Measurements from ENCODE around the gene SWT1. TPM values are rescaled to one million over a fixed set of nuclear protein-coding genes. Genes with fewer than 3 reads are reported as not detected.

The SWT1 gene
- total RNA-seq, 4 donors from 2014 or later, result 1.9 to 6.5 (median 3.5) TPM

- Histone ChIP-seq H3K9me3 (no peaks in the 10 kb centered on the region), H3K4me3 (no peak overlapping the region), H3K36me3 (peaks cover 0 to 24% (median 5%) of the 10 kb centered on the region in 3 donors), H3K27ac (no peak overlapping the region), H3K27me3 (no peaks in the 10 kb centered on the region), H3K4me1 (no peaks in the 10 kb centered on the region)
- intact Hi-C loops (cut with DNase I), result loop anchor here (10.0 kb wide), 1 partner anchor 383 kb away; no protein-coding TSS in a partner anchor
- WGBS, 2 donors, result 75 to 100% methylated on average over 1 of the region's 1 CpG
- TF ChIP-seq CTCF (IDR thresholded peaks at IDR 0.05) (no peak), POLR2A (IDR thresholded peaks at IDR 0.05) (no peak)
- DNase-seq, result no peak
Observed at GRCh38 chr1:185291652-185292051, 134.7 kb downstream of the SWT1 start.

GRCh38 chr1:185292237-185292636 is 135.3 kb downstream of the SWT1 start:
- Histone ChIP-seq H3K9me3 (no peaks in the 10 kb centered on the region), H3K4me3 (no peak overlapping the region), H3K4me1 (no peaks in the 10 kb centered on the region), H3K27ac (no peak overlapping the region), H3K36me3 (peaks cover 0 to 30% (median 8%) of the 10 kb centered on the region in 3 donors), H3K27me3 (no peaks in the 10 kb centered on the region)
- WGBS, 2 donors, result 40 to 59% methylated on average over 5 of the region's 5 CpGs
- no peak for TF ChIP-seq CTCF (IDR thresholded peaks at IDR 0.05)
- TF ChIP-seq POLR2A (IDR thresholded peaks at IDR 0.05), result no peak
- intact Hi-C loops (cut with DNase I), result loop anchor here (10.0 kb wide), 1 partner anchor 383 kb away; no protein-coding TSS in a partner anchor
- DNase-seq, result no peak

- H3K27ac ChIP-seq, result no peak overlapping the region
- no peak overlapping the region for H3K4me3 ChIP-seq
- DNase-seq, result no peak
- no peaks in the 10 kb centered on the region for H3K4me1 ChIP-seq
- H3K9me3 ChIP-seq, result no peaks in the 10 kb centered on the region
- H3K36me3 ChIP-seq, result peaks cover 0 to 48% (median 20%) of the 10 kb centered on the region in 3 donors
- no peaks in the 10 kb centered on the region for H3K27me3 ChIP-seq
- TF ChIP-seq CTCF (IDR thresholded peaks at IDR 0.05) (no peak), POLR2A (IDR thresholded peaks at IDR 0.05) (no peak)
- intact Hi-C loops (cut with DNase I), result loop anchor here (10.0 kb wide), 1 partner anchor 381 kb away; no protein-coding TSS in a partner anchor
- 60 to 79% methylated on average over 1 of the region's 1 CpG for WGBS, 2 donors
Observed at GRCh38 chr1:185293967-185294542, 137.1 kb downstream of the SWT1 start.

GRCh38 chr1:185295091-185295490 is 138.1 kb downstream of the SWT1 start:
- TF ChIP-seq POLR2A (IDR thresholded peaks at IDR 0.05), result no peak
- TF ChIP-seq CTCF (IDR thresholded peaks at IDR 0.05), result no peak
- H3K4me1 ChIP-seq, result no peaks in the 10 kb centered on the region
- H3K27ac ChIP-seq, result no peak overlapping the region
- H3K9me3 ChIP-seq, result no peaks in the 10 kb centered on the region
- H3K36me3 ChIP-seq, result peaks cover 6 to 58% (median 26%) of the 10 kb centered on the region in 3 donors
- DNase-seq, result no peak
- H3K27me3 ChIP-seq, result no peaks in the 10 kb centered on the region
- no peak overlapping the region for H3K4me3 ChIP-seq
- intact Hi-C loops (cut with DNase I), result loop anchor here (10.0 kb wide), 1 partner anchor 380 kb away; no protein-coding TSS in a partner anchor

- Histone ChIP-seq H3K36me3 (peaks cover 12 to 85% (median 32%) of the 10 kb centered on the region in 3 donors), H3K9me3 (no peaks in the 10 kb centered on the region), H3K27ac (no peak overlapping the region), H3K4me1 (no peaks in the 10 kb centered on the region), H3K27me3 (no peaks in the 10 kb centered on the region), H3K4me3 (no peak overlapping the region)
- TF ChIP-seq CTCF (IDR thresholded peaks at IDR 0.05) (no peak), POLR2A (IDR thresholded peaks at IDR 0.05) (no peak)
- WGBS, 2 donors, result 76 to 94% methylated on average over 2 of the region's 2 CpGs
- DNase-seq, result no peak
- intact Hi-C loops (cut with DNase I), result loop anchor here (10.0 kb wide), 1 partner anchor 377 kb away; no protein-coding TSS in a partner anchor
Observed at GRCh38 chr1:185297982-185298381, 141.0 kb downstream of the SWT1 start.
